Naive thymus-derived CD4-positive, alpha-beta T cell (primary cell): Measurements from ENCODE around the gene CYP4F22. TPM values are rescaled to one million over a fixed set of nuclear protein-coding genes. Genes with fewer than 3 reads are reported as not detected.
"Not testable (repeated sequence)": the region's sequence is repeated elsewhere in the genome, so short reads cannot be mapped to it uniquely, and the experiment has no call there.

Source experiments
- ATAC-seq: fragments of 150-1000 bp; cut with Tn5 transposase; 2 replicates; pipeline ENCODE4 v1.10.0; 2021; ENCODE audit warnings: mild to moderate bottlenecking, moderate library complexity
- CTCF ChIA-PET: fragments of 350-600 bp; sonication (Branson Sonifier 250); formaldehyde crosslinking; loops from one replicate; lab custom pipeline; 2021; ENCODE audit warnings: antibody characterized with exemption; lab: Charles Lee
- POLR2A ChIA-PET: fragments of 350-600 bp; sonication (Branson Sonifier 250); formaldehyde crosslinking; loops from one replicate; lab custom pipeline; 2021; ENCODE audit warnings: antibody characterized with exemption, inconsistent platforms; lab: Charles Lee
- DNase-seq, 9 donors: peaks; one replicate each; pipeline versions ENCODE4 v3.0.0 to v3.0.0-alpha.2; 2020 to 2022; ENCODE audit warnings: mixed read lengths in 1 of 9
- H3K27ac ChIP-seq: one replicate; pipeline ENCODE4 v1.7.0; 2013; ENCODE audit warnings: mild to moderate bottlenecking, low read depth, low read length, moderate library complexity
- H3K27me3 ChIP-seq, 2 donors: one replicate each; pipeline ENCODE4 v1.7.0; 2013; ENCODE audit warnings: low read length in 2 of 2, mild to moderate bottlenecking in 2 of 2, moderate library complexity in 2 of 2; ENCODE audit not compliant: control insufficient read depth in 2 of 2, insufficient read depth in 2 of 2
- H3K36me3 ChIP-seq, 3 experiments: 1 replicate in 2 of 3; 2 replicates in 1 of 3; pipeline ENCODE4 v1.7.0; 2013; ENCODE audit warnings: low read length in 3 of 3, mild to moderate bottlenecking in 3 of 3, moderate library complexity in 1 of 3; ENCODE audit not compliant: insufficient read depth in 3 of 3, control insufficient read depth in 2 of 3
- H3K4me1 ChIP-seq, 2 donors: one replicate each; pipeline ENCODE4 v1.7.0; 2013; ENCODE audit warnings: low read length in 2 of 2, mild to moderate bottlenecking in 2 of 2, moderate library complexity in 1 of 2; ENCODE audit not compliant: control insufficient read depth in 2 of 2, insufficient read depth in 2 of 2
- H3K4me3 ChIP-seq: 2 replicates; pipeline ENCODE4 v1.7.0; 2013; ENCODE audit warnings: mild to moderate bottlenecking, low read length
- H3K9me3 ChIP-seq, 3 experiments: 1 replicate in 2 of 3; 2 replicates in 1 of 3; pipeline ENCODE4 v1.7.0; 2013; ENCODE audit warnings: low read length in 3 of 3; ENCODE audit not compliant: control insufficient read depth in 2 of 3
- H3K27ac Mint-ChIP-seq, 9 donors: one replicate each; pipeline ENCODE4 v1.8.0; 2020 to 2022; ENCODE audit warnings: mixed read lengths in 9 of 9, mild to moderate bottlenecking in 8 of 9, moderate library complexity in 5 of 9, inconsistent platforms in 2 of 9
- H3K27me3 Mint-ChIP-seq, 5 donors: one replicate each; pipeline ENCODE4 v1.8.0; 2021 to 2022; ENCODE audit warnings: mixed read lengths in 5 of 5, mild to moderate bottlenecking in 1 of 5
- H3K36me3 Mint-ChIP-seq, 5 donors: one replicate each; pipeline ENCODE4 v1.8.0; 2020 to 2022; ENCODE audit warnings: mixed read lengths in 5 of 5, mild to moderate bottlenecking in 3 of 5, inconsistent platforms in 1 of 5
- H3K4me1 Mint-ChIP-seq, 7 donors: one replicate each; pipeline ENCODE4 v1.8.0; 2020 to 2022; ENCODE audit warnings: mixed read lengths in 7 of 7, mild to moderate bottlenecking in 3 of 7, inconsistent platforms in 1 of 7
- H3K4me3 Mint-ChIP-seq, 10 donors: one replicate each; pipeline ENCODE4 v1.8.0; 2020 to 2022; ENCODE audit warnings: mild to moderate bottlenecking in 10 of 10, mixed read lengths in 10 of 10, moderate library complexity in 6 of 10, inconsistent platforms in 2 of 10
- H3K9me3 Mint-ChIP-seq, 11 donors: one replicate each; pipeline ENCODE4 v1.8.0; 2020 to 2022; ENCODE audit warnings: mixed read lengths in 11 of 11, mild to moderate bottlenecking in 4 of 11, inconsistent platforms in 1 of 11, moderate library complexity in 1 of 11
- intact Hi-C, 2 donors: fragments of 100-400 bp; cut with micrococcal nuclease; formaldehyde crosslinking; loops; one replicate each; pipeline ENCODE4 v1.15.1; 2023
- polyA plus RNA-seq, 2 donors: library from polyadenylated mRNA; unstranded; fragments of 300-500 nt; fragmentation: Illumina TruSeq; gene quantifications; one replicate each; pipeline ENCODE4 v1.2.3, GENCODE V29; 2021
- total RNA-seq, 6 experiments: library from RNA in 5 of 6; stranded (reverse) in 5 of 6; gene quantifications; 1 replicate in 5 of 6; 2 replicates in 1 of 6; pipeline ENCODE4 v1.2.3 and lab custom pipeline; 2021 to 2026

CYP4F22 gene
- total and polyA plus RNA-seq, 7 experiments from 2014 or later: 0.15 to 3.6 (median 0.27) TPM; not detected in 2

DNA sequence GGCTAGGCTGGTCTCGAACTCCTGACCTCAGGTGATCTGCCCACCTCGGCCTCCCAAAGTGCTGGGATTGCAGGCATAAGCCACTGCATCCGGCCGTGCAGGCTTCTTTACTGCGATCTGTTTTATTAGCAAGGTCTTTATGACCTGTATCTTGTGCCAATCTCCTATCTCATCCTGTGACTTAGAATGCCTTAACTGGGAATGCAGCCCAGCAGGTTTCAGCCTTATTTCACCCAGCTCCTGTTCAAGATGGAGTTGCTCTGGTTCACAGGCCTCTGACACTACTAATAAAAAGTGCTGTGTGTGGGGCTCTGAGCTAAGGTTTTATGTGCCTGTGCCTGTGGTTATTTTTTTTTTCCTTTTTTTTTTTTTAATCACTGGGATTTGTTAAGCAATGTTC lies 22.6 kb upstream of the CYP4F22 start:
- CTCF ChIA-PET: interaction anchor here (0.7 to 1.1 kb wide), 2 partner anchors 70 to 90 kb away, joined by 3 read pairs; no protein-coding TSS in a partner anchor
- H3K36me3 Mint-ChIP-seq, DNase-seq, H3K36me3 ChIP-seq, H3K9me3 ChIP-seq, H3K27ac ChIP-seq, ATAC-seq, H3K4me1 ChIP-seq, H3K27ac Mint-ChIP-seq, H3K27me3 ChIP-seq, H3K4me3 ChIP-seq, H3K4me3 Mint-ChIP-seq, H3K27me3 Mint-ChIP-seq: not testable (repeated sequence)
- H3K9me3 Mint-ChIP-seq: peaks cover 0 to 13% (median 0%) of the 10 kb centered on the region in 11 donors
- peaks cover 0 to 12% (median 9%) of the 10 kb centered on the region in 7 donors for H3K4me1 Mint-ChIP-seq
- intact Hi-C loops: loop anchor here in 1 of 2 donors (2.0 kb wide), 1 partner anchor 15 kb away; no protein-coding TSS in a partner anchor
- POLR2A ChIA-PET: interaction anchor here (0.6 to 0.7 kb wide), 2 partner anchors 839 to 1736 kb away, joined by 3 to 5 read pairs; partner anchors contain the start of gene KLF2

DNA sequence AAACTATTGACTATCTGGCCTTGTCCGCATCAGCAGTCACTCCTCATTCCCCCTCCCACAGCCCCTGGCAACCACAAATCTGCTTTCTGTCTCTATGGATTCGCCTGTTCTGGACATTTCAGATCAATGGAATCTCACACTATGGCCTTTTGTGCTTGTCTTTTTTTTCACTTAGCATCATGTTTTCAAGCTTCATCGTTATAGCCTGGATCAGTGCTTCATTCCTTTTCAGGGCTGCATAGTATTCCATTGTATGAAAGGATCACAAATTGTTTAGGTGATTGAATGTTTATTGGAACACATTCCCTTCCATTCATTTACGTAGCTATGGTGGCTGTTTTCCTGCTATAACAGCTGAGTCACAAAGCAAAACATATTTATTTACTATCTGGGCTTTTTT lies 21.3 kb upstream of the CYP4F22 start:
- POLR2A ChIA-PET: no interaction called here
- H3K27ac Mint-ChIP-seq: no peak overlapping the region

DNA sequence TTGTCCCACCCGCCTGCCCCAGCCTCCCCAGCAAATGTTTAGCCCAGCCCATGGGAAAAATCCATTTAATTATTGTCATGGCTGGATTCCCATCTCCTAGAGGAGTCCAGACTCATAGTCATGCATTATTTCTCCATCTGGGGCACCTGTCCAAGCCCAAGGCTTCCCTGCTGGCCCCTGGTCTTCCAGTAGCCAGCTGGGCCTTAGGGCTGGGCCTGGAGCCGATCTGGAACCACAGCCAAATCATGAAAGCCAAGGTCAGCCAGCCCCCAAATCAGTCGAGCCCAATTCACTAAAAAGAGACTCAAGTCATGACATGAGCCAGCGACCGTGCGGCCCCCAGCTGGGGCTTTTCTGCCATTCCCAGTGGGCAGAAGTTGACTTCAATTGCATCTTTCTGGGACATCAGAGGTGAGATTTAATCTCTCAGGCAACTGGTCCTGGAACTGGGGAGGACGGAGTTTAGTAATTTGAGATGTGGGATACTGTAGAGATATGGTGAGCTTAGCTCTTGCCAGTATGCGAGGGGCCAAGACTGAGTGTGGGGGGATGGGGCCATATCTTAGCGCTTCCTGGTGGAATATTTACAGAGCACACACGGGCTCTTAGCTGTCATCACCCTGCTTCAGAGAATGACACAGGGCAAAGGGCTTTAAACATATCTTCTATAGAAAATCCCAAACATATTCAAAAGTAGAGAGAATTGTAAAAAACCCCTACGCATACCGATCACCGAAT lies 19.7 kb upstream of the CYP4F22 start:
- H3K4me1 Mint-ChIP-seq: peaks cover 0 to 5% (median 0%) of the 10 kb centered on the region in 7 donors
- Histone ChIP-seq H3K4me1 (no peaks in the 10 kb centered on the region), H3K9me3 (no peaks in the 10 kb centered on the region), H3K36me3 (no peaks in the 10 kb centered on the region), H3K27me3 (no peaks in the 10 kb centered on the region), H3K27ac (no peak overlapping the region), H3K4me3 (no peak overlapping the region)
- ChIA-PET CTCF (no interaction called here), POLR2A (interaction anchor here (0.5 kb wide), 1 partner anchor 12 kb away, joined by 4 read pairs; no protein-coding TSS in a partner anchor)
- H3K36me3 Mint-ChIP-seq: no peaks in the 10 kb centered on the region
- H3K4me3 Mint-ChIP-seq: no peak overlapping the region
- H3K27me3 Mint-ChIP-seq: peaks cover 0 to 18% (median 0%) of the 10 kb centered on the region in 5 donors
- no peak for DNase-seq
- intact Hi-C loops: no loop called here
- ATAC-seq: no peak
- peaks cover 0 to 13% (median 0%) of the 10 kb centered on the region in 11 donors for H3K9me3 Mint-ChIP-seq
- H3K27ac Mint-ChIP-seq: no peak overlapping the region

More for the DNA sequence above, 21.3 kb upstream of the CYP4F22 start:
- H3K36me3 ChIP-seq: no peaks in the 10 kb centered on the region
- CTCF ChIA-PET: interaction anchor here (0.6 kb wide), 1 partner anchor 1123 kb away, joined by 5 read pairs; no protein-coding TSS in a partner anchor
- intact Hi-C loops: loop anchor here in 1 of 2 donors (2.0 kb wide), 1 partner anchor 16 kb away; no protein-coding TSS in a partner anchor
- no peak overlapping the region for H3K27ac ChIP-seq
- peaks cover 0 to 13% (median 0%) of the 10 kb centered on the region in 11 donors for H3K9me3 Mint-ChIP-seq
- H3K36me3 Mint-ChIP-seq: no peaks in the 10 kb centered on the region
- H3K27me3 ChIP-seq: no peaks in the 10 kb centered on the region
- peaks cover 0 to 11% (median 7%) of the 10 kb centered on the region in 7 donors for H3K4me1 Mint-ChIP-seq
- no peak overlapping the region for H3K4me3 Mint-ChIP-seq
- no peaks in the 10 kb centered on the region for H3K4me1 ChIP-seq
- no peak for ATAC-seq
- no peaks in the 10 kb centered on the region for H3K9me3 ChIP-seq
- no peak overlapping the region for H3K4me3 ChIP-seq
- no peak for DNase-seq
- H3K27me3 Mint-ChIP-seq: peaks cover 0 to 7% (median 0%) of the 10 kb centered on the region in 5 donors

DNA sequence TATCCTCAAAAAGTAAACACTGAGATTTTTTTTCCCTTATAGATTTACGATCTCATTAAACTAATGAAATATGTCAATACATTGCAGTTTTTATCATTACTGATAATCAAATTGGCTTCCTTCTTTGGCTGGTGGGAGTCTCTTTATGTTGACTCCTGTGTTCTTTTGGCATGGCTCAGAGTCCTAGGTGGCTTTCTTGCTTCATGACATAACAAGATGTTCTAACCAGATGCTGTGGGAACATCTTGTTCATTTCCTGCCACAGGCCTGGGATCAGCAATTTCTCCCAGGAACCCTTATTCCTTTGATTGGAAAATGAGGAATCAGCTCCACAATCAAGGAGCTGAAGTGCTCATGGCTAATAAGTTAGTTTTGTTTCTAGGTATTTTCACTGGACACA lies 13.2 kb upstream of the CYP4F22 start:
- Mint-ChIP-seq H3K27me3 (peaks cover 0 to 25% (median 0%) of the 10 kb centered on the region in 5 donors), H3K4me1 (peaks cover 7 to 18% (median 13%) of the 10 kb centered on the region in 7 donors), H3K9me3 (peaks cover 0 to 4% (median 0%) of the 10 kb centered on the region in 11 donors), H3K4me3 (no peak overlapping the region), H3K36me3 (no peaks in the 10 kb centered on the region), H3K27ac (no peak overlapping the region)
- Histone ChIP-seq H3K27me3 (no peaks in the 10 kb centered on the region), H3K36me3 (no peaks in the 10 kb centered on the region), H3K27ac (no peak overlapping the region), H3K4me1 (peaks cover 0 to 2% of the 10 kb centered on the region in 2 donors), H3K4me3 (no peak overlapping the region), H3K9me3 (no peaks in the 10 kb centered on the region)
- no peak for DNase-seq
- ChIA-PET POLR2A (no interaction called here), CTCF (no interaction called here)
- ATAC-seq: no peak
- intact Hi-C loops: no loop called here

DNA sequence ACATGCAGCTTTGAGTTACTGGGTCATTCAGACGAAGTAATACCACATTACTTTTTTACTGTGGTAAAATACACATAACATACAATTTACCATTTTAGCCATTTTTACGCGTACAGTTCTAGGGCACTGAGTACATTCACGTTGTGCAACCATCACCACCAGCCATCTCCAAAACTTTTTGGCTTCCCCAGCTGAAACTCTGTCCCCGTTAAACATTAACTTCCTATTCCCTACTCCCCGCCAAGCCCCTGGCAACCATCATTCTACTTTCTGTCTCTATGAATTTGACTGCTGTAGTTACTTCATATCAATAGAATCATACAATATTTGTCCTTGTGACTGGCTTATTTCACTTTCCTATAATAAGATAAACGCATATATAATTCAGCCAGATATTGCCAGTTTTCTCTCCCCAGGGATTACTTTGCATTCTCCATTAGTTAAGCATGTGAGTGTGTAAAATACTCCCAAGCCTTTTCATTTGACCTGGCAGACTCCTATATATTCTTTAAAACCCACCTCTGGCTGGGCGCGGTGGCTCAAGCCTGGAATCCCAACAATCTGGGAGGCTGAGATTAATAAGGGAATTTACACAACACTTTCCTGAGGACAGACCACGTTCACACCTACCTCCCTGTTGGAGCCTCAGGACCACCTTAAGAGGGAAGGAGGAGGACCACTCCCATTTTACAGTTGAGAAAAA lies 10.0 kb upstream of the CYP4F22 start:
- H3K4me3 Mint-ChIP-seq: peak overlapping the region in 1 of 10 donors; percentile 41

DNA sequence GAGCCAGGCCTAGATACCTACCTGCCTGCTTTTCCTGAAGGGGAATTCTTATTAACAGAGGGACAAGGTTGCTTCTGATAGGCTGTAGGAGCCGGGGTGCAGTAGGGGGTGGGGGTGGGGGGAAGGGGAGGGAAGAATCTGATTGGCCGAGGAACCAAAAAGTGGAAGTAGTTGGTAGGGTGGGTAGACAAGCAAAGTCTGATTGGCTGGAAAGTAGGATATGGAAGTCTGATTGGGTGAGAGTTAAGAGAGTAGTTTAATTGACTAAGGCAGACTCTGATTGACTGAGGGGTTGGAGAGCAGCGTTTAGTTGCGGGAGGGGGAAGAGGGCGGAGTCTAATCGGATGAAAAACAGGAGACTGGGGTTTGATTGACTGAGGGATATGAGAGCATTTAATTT lies 9.4 kb upstream of the CYP4F22 start:
- no peak for DNase-seq
- peaks cover 0 to 6% of the 10 kb centered on the region in 2 donors for H3K4me1 ChIP-seq
- H3K27ac ChIP-seq: no peak overlapping the region
- H3K27me3 Mint-ChIP-seq: peaks cover 0 to 32% (median 0%) of the 10 kb centered on the region in 5 donors
- H3K27me3 ChIP-seq: no peaks in the 10 kb centered on the region
- ChIA-PET POLR2A (no interaction called here), CTCF (no interaction called here)
- H3K27ac Mint-ChIP-seq: peak overlapping the region in 2 of 9 donors; percentile 6 to 9
- no peaks in the 10 kb centered on the region for H3K9me3 ChIP-seq
- H3K4me3 ChIP-seq: no peak overlapping the region
- no peak for ATAC-seq
- H3K4me1 Mint-ChIP-seq: peaks cover 7 to 37% (median 23%) of the 10 kb centered on the region in 7 donors
- no peaks in the 10 kb centered on the region for H3K9me3 Mint-ChIP-seq
- intact Hi-C loops: no loop called here
- peak overlapping the region in 1 of 10 donors; percentile 41 for H3K4me3 Mint-ChIP-seq
- peaks cover 0 to 1% (median 0%) of the 10 kb centered on the region in 5 donors for H3K36me3 Mint-ChIP-seq
- H3K36me3 ChIP-seq: no peaks in the 10 kb centered on the region

More for the DNA sequence above, 10.0 kb upstream of the CYP4F22 start:
- no peak for ATAC-seq
- ChIA-PET CTCF (no interaction called here), POLR2A (interaction anchor here (1.2 kb wide), 1 partner anchor 31 kb away, joined by 4 read pairs; no protein-coding TSS in a partner anchor)
- DNase-seq: no peak
- Histone ChIP-seq H3K27me3 (no peaks in the 10 kb centered on the region), H3K36me3 (no peaks in the 10 kb centered on the region), H3K4me1 (peaks cover 0 to 6% of the 10 kb centered on the region in 2 donors), H3K9me3 (no peaks in the 10 kb centered on the region), H3K27ac (no peak overlapping the region), H3K4me3 (no peak overlapping the region)
- Mint-ChIP-seq H3K4me1 (peaks cover 7 to 37% (median 23%) of the 10 kb centered on the region in 7 donors), H3K27ac (peak overlapping the region in 1 of 9 donors; percentile 16), H3K27me3 (peaks cover 0 to 35% (median 0%) of the 10 kb centered on the region in 5 donors), H3K36me3 (peaks cover 0 to 1% (median 0%) of the 10 kb centered on the region in 5 donors), H3K9me3 (no peaks in the 10 kb centered on the region)
- intact Hi-C loops: no loop called here
